GM10248 (cell line): ENCODE measurements around the gene COMP.
"Not testable (repeated sequence)": the region's sequence is repeated elsewhere in the genome, so short reads cannot be mapped to it uniquely, and the experiment has no call there.

Source experiments
- CTCF ChIA-PET: fragments of 300-600 bp; sonication (Branson Sonifier 250); formaldehyde crosslinking; extraction: SDS; loops from one replicate; lab custom pipeline; 2021; ENCODE audit warnings: antibody characterized with exemption; lab: Yijun Ruan, JAX
- POLR2A ChIA-PET: fragments of 350-650 bp; sonication (Branson Sonifier 250); formaldehyde crosslinking; extraction: SDS; loops from one replicate; lab custom pipeline; 2020; ENCODE audit warnings: antibody characterized with exemption; lab: Yijun Ruan, JAX
- DNase-seq: peaks from one replicate; pipeline ENCODE4 v3.0.0; 2012; ENCODE audit errors: extremely low spot score
- TF ChIP-seq, protein P1 (sequence below): IDR thresholded peaks from 2 replicates; pipeline ENCODE4 v1.5.1; 2012; ENCODE audit warnings: mild to moderate bottlenecking, low read depth; ENCODE audit errors: extremely low read depth, missing control alignments, control extremely low read depth

The COMP gene

DNA sequence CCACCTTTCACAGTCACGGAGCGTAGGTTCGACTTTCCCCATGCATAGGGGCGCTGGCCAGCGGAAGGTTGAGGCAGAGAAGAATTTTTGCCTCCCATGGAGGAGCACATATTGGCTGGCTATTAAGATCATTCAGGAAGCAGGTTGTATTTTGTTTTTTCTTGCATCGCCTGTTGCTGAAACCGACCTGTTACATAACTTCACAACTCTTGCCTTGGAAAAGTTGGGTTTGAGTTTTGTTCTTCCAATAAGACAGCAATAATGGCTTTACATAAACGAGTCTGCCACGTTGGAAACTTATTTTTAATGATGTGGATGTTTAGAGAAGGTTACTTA is 42.0 kb upstream of the COMP start:
- ChIA-PET CTCF (interaction anchor here (1.2 to 12.3 kb wide), 4 partner anchors 9 to 244 kb away, joined by 4 to 158 read pairs (median 8); partner anchors contain the start of gene REX1BD), POLR2A (no interaction called here)
- DNase-seq, result no peak
- TF ChIP-seq, protein P1, sequence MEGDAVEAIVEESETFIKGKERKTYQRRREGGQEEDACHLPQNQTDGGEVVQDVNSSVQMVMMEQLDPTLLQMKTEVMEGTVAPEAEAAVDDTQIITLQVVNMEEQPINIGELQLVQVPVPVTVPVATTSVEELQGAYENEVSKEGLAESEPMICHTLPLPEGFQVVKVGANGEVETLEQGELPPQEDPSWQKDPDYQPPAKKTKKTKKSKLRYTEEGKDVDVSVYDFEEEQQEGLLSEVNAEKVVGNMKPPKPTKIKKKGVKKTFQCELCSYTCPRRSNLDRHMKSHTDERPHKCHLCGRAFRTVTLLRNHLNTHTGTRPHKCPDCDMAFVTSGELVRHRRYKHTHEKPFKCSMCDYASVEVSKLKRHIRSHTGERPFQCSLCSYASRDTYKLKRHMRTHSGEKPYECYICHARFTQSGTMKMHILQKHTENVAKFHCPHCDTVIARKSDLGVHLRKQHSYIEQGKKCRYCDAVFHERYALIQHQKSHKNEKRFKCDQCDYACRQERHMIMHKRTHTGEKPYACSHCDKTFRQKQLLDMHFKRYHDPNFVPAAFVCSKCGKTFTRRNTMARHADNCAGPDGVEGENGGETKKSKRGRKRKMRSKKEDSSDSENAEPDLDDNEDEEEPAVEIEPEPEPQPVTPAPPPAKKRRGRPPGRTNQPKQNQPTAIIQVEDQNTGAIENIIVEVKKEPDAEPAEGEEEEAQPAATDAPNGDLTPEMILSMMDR, result no peak

GRCh38 chr19:18832306-18833140 is 41.4 kb upstream of the COMP start:
- no peak for DNase-seq
- ChIA-PET POLR2A (interaction anchor here (0.6 to 0.8 kb wide), 2 partner anchors 11 to 543 kb away, joined by 3 to 6 read pairs; no protein-coding TSS in a partner anchor), CTCF (interaction anchor here (1.2 to 12.3 kb wide), 5 partner anchors 9 to 244 kb away, joined by 3 to 158 read pairs (median 8); partner anchors contain the start of gene REX1BD)
- TF ChIP-seq, protein P1, result peak; percentile 12

DNA sequence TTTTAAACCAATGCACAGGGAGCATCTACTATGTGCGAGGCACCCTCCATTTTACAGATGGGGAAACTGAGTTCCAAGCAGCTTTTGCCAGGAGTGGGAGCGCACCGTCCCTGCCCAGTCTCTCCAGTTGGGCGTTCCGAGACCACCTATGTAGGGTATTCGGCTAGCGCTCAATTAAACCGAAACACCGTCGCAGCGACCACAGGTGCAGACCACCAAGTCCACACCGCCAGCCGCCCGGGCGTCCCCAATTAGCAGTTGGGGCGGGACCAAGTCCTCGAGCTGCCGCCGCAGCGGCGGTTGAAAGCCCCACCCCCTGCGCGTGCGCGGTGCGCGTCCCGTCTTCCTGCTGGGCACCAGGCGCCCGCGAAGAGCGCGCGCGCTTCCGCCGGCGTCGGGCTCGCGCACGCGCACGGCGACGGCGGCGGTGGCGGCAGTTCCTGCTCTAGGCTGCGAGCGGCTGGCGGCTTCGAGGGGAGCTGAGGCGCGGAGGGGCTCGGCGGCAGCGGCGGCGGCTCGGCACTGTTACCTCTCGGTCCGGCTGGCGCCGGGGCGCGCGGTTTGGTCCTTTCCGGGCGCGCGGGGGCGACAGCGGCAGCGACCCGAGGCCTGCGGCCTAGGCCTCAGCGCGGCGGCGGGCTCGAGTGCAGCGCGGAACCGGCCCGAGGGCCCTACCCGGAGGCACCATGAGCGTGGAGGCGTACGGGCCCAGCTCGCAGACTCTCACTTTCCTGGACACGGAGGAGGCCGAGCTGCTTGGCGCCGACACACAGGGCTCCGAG is 40.6 kb upstream of the COMP start, which contains the start of gene UPF1:
Gene UPF1, plus strand, starts transcription at position 436 of the 782 bp plus-strand sequence. Its CDS starts 251 bp downstream, at position 687.
- peak; percentile 97 for DNase-seq
- ChIA-PET POLR2A (interaction anchor here (0.6 to 0.8 kb wide), 3 partner anchors 12 to 543 kb away, joined by 3 to 6 read pairs (median 5); no protein-coding TSS in a partner anchor), CTCF (interaction anchor here (1.2 to 12.3 kb wide), 6 partner anchors 8 to 349 kb away, joined by 3 to 158 read pairs (median 6); partner anchors contain the start of gene REX1BD)
- TF ChIP-seq, protein P1, result no peak

GRCh38 chr19:18830488-18830887 is 39.4 kb upstream of the COMP start:
- ChIA-PET POLR2A (no interaction called here), CTCF (interaction anchor here (1.6 to 12.3 kb wide), 2 partner anchors 15 to 348 kb away, joined by 3 to 158 read pairs; no protein-coding TSS in a partner anchor)
- no peak for DNase-seq
- TF ChIP-seq, protein P1, result no peak

DNA sequence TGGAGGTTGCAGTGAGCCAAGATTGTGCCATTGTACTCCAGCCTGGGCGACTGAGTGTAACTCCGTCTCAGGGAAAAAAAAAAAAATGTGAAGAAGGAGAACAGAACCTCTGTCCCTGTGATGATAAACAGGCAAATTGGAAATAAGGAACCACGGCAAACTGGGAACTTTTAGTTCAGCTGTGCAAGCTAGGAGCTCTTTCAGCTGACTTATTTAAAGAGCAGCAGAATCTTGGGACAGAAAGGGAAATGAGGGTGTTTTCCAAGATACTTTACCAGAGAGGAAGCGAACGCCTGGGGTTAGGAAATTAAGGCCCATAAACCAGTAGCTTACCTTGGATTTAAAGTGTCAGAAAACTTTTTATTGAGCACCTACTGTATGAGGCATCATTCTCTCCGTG is 37.7 kb upstream of the COMP start:
- no peak for DNase-seq
- TF ChIP-seq, protein P1, result no peak
- CTCF ChIA-PET, result interaction anchor here (12.3 kb wide), 1 partner anchor 17 kb away, joined by 158 read pairs; no protein-coding TSS in a partner anchor
- POLR2A ChIA-PET, result interaction anchor here (0.6 kb wide), 1 partner anchor 26 kb away, joined by 3 read pairs; no protein-coding TSS in a partner anchor

GRCh38 chr19:18817574-18817973 is 26.5 kb upstream of the COMP start:
- ChIA-PET POLR2A (no interaction called here), CTCF (no interaction called here)
- TF ChIP-seq, protein P1, result no peak
- no peak for DNase-seq

- DNase-seq, CTCF ChIA-PET: not testable (repeated sequence)
- POLR2A ChIA-PET, result interaction anchor here (0.5 kb wide), 1 partner anchor 1595 kb away, joined by 7 read pairs; no protein-coding TSS in a partner anchor
These were observed 25.5 kb upstream of the COMP start for GRCh38 chr19:18816645-18817044.
